GM19035 (cell line): ENCODE results near the gene DYRK1A.
"Not testable (repeated sequence)": the region's sequence is repeated elsewhere in the genome, so short reads cannot be mapped to it uniquely, and the experiment has no call there.

Experiments used
- ATAC-seq: cut with Tn5 transposase; IDR thresholded peaks from one replicate; pipeline ENCODE4 v1.9.1; 2021; ENCODE audit not compliant: unreplicated experiment

Gene DYRK1A

DNA sequence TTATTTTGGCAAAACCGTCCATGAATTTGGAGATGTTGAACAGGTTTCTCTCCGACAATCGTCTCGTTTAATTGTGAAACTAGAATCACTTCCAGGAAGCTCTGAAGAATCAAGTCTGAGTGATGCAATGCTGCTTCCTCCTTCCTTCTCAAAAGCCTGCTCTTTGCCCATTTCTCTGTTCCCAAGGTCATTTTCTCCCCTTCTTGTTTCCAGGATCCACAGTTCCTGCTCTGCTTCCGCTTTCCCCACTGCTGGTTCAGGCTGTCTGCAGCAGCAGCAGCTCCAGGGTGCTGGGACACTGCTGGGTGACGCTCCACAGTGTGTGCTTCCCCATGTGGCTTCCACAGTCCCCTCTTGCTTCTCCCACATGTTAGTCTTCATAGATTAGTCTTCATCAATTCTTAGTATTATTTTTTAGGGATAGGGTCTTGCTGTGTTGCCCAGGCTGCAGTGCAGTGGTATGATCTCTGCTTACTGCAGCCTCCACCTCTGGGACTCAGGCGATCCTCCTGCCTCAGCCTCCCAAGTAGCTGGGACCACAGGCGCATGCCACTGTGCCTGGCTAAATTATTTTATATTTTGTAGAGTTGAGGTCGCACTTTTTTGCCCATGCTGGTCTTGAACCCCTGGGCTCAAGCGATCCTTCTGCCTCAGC lies 156.2 kb downstream of the DYRK1A start:
- ATAC-seq: no peak

DNA sequence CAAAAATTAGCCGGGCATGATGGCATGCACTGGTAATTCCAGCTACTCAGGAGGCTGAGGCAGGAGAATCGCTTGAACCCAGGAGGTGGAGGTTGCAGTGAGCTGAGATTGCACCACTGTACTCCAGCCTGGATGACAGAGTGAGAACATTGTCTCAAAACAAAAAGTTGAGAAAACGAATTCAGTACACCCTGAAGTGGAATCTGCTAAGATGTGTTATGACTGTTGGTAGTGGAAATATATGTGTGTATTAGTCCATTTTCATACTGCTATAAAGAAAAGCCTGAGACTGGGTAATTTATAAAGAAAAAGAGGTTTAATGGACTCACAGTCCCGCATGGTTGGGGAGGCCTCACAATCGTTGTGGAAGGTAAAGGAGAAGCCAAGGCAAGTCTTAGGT lies 158.4 kb downstream of the DYRK1A start:
- ATAC-seq: not testable (repeated sequence)

DNA sequence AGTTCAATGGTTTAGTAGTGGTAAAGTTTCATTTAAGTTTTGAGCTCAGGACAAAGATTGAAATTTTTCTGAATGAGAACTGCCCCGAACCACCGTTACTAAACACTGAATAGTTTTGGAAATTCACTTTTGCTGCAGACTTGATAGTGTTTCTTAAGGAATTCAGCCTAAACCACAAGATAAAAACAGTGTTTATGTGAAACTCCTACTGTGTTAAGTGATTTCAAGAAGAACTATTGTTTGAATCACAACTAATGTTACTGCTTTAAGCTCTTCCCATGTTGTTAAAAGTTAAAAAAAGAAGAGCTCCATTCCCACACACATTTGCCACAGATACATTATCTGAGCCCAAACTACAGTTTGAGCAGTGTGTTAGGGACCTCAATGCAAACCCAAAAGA lies 159.2 kb downstream of the DYRK1A start:
- no peak for ATAC-seq

DNA sequence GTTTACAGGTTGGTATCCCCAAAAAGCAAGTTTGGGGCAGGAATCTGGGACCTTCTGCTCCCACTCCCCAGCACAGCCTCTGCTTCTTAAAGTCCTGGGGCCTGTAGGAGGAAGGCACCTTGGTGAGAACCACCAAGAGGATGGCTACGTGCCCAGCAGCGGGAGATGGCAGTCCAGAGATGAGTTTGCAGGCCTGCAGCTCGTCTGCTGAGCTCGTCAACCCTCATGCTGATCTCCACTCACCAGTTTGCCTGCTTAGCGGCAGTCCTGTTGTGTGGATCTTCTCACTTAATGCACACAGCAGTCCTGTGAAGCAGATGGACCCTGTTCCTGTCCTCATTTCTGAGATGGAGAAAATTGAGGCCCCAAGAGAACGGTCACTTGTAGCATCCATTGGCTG lies 160.5 kb downstream of the DYRK1A start:
- no peak for ATAC-seq

DNA sequence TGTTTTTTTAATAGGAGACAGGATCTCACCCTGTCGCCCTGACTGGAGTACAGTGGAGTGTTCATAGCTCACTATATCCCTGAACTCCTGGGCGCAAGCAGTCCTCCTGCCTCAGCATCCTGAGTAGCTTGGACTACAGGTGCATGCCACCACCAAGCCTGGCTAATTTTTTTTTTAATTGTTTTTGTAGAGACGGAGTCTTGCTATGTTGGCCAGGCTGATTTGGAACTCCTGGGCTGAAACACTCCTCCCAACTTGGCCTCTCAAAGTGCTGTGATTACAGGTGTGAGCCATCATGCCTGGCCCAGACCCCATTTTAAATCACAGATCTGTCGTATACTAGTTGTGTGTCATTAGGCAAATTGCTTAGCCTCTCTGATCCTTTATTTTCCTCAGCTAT lies 161.1 kb downstream of the DYRK1A start:
- ATAC-seq: no peak

DNA sequence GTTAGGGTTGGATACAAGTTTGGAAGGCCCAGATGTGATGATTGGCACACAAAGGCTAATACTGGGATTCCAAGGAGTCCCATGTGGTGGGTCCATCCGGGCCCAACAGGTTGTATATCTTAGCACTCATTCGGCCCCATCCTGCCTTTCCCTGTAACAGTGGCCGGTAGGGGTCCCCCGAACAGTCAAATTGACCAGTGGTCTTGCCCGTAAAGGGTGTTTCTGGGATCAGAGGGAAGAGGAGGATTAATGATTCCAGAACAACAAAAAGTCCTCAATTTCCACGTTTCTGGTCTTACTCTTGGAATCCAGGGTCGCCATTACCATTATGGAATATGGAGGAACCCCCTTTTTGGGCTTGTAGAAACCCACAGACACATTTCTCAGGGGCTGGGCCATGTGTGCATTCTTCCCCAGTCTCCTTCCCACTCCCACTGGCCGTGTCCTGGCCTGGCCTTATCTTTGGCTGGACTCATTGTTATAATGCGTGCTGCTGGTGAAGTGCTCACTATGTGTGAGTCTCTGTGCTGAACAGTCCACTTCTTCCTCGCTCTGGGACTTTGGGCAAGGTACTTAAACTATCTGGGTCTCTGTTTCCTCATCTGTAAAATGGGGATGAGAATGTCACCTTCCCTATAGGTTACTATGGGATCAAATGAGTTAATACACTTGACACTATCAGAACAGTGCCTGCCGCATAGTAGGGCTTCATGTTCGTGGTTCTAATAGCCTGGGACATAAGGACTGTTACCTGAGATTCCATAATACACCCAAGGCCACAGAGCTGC lies 161.8 kb downstream of the DYRK1A start:
- ATAC-seq: no peak

DNA sequence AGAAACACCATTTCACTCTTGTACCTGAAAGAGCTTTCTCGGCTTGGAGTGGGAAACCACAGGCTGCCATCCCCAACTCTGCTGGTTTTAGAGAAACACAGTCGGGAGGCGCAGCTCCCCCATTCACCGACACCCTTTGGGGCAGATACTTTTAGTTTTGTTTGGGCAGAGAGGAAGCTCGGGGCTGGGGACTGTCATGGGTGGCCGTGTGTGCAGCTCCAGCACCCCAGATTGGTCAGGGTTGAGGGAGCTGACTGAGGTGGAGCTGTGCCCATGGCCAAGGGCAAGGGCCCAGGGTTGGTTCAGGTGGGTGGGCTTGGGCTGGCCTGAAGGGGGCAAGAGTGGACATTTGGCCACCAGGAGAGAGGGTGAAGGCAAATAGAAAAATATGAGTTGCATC lies 163.1 kb downstream of the DYRK1A start:
- ATAC-seq: no peak

DNA sequence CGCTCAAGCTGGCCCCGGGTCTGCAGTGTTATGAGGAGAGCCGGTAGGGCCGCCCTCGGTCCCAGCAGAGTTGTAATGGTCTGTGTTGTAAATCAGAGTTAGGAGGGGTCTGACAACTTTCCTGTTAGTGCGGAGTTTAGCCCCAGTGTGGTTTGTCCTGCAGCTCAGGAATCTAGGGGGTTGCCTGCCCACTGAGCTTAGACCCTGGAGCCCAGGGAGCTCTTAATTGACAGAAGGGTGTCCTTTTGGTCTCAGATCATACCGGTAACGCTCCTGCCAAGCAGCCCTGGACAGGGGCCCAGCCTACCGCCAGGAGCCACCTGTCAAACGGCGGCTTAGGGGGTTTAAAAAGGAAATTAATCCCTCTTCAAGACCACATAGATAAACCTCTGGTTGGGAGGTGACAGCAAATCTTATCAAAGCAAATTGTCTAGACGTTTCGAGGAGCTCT lies 164.4 kb downstream of the DYRK1A start:
- no peak for ATAC-seq

DNA sequence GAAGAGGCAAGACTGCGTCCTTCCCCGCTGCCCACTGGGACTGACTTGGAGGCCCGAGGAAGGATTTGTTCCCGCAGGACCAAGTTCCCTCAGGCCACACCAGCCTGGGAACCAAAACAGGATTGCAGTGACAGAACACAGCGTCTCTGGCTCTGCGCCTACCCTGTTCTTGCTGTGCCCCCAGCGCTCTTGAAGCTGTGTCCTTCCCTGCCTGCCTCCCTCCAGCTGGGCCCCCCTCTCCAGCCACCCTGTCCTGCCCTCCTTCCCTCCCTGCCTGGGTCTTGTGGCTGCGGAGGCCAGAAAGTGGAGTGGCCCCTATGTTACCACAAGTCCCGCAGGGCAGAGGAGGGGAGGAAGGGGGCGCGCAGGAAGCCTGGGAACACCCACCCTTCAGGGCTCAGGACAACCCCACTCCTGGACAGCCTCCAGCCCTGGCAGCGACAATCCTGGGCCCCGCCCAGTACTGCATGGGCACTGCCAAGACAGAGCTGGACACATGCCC lies 164.9 kb downstream of the DYRK1A start:
- ATAC-seq: no peak

DNA sequence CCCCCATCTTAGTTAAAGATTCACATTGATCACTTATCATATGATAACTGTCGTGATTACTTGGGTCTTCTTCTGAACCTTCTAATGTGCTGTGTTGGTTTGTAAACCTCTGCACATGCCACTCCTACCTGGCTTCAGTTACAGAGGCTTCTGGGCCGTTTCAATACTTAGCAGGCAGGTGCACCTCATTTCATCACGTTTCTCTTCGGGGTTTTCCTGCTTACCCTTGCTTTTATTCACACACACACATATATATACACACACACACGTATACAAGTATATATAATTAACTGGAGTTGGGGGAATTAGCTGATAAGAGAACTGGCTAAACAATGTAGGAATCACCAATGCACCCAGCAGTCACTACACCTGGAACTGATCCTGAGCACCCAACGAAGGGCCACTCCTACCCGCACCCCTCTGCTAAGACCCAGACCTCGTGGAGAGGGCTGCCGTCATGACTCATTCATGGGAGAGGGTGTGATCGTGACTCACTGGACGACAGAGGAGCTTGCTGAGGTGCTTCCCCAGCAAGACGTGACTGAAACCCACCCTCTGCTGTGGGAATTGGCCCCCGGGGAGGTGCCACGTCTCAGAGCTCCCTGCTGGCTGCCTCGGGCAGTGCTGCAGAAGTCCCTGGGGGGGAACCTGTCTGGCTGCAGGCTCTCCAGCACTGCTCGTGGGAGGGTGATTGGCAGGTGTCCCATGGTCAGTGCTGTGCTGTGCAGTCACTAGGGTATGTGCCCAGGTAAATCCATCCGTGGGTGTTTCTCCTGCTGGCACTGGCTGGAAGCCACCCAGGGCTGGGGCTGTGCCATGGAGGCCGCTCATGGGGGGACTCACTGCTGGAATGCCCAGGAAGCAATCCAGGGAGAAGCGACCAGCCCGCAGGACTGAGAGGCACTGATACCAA lies 166.6 kb downstream of the DYRK1A start:
- peak; percentile 69 for ATAC-seq

DNA sequence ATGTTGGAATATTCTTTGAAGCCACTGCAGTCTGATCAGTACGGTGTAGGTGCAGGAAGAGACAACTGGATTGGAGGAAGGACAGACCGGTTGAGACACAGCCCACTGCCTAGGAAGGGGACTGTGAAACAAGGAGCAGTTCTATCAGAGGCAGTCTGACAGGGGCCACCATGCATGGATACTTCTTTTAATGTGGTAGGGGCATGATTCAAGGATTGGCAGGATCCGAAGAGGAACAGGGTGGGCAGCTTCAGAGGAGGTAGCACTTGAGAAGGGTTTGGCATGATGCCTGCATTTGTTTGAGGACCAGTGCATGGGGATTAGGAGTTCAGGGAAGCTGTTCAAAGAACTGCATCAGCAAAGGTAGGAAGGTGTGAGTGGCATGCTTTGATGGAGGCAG lies 167.9 kb downstream of the DYRK1A start:
- ATAC-seq: no peak

DNA sequence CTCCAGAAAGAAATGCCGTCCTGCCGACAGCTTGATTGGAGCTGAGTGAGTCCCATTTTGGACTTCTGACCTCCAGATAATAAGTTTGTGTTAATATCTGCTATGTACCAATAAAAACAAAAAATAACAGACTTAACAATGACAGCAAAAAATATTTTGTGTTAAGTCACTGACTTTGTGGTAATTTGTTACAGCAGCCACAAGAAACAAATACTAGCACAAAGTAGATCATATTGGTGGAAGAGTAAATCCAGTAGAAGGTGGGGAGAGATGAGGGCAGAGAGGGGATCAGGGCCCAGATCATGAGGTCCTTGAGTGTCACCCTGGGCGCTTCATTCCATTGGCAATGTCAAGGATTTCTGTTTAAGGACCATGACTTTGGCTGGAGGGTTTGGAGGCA lies 168.6 kb downstream of the DYRK1A start:
- ATAC-seq: no peak

DNA sequence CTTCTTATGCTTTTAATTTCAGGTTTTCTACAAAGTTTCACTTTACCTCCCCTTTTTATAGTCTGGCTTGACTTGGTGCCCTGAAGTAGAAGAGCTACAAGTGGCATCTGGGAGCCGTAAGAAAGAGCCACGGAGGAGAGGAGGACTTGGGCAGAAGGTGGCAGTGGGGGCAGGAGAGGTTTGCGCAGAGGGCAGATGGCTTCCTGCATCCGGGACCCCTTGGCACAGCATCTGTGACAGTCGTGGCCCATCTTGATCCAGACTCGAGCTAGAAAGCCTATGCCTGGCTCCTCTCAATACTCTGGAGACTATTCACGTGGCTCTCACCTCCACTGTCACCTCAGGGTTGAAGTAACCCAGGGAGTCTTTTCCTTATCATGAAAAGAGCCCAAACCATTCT lies 169.1 kb downstream of the DYRK1A start:
- no peak for ATAC-seq

DNA sequence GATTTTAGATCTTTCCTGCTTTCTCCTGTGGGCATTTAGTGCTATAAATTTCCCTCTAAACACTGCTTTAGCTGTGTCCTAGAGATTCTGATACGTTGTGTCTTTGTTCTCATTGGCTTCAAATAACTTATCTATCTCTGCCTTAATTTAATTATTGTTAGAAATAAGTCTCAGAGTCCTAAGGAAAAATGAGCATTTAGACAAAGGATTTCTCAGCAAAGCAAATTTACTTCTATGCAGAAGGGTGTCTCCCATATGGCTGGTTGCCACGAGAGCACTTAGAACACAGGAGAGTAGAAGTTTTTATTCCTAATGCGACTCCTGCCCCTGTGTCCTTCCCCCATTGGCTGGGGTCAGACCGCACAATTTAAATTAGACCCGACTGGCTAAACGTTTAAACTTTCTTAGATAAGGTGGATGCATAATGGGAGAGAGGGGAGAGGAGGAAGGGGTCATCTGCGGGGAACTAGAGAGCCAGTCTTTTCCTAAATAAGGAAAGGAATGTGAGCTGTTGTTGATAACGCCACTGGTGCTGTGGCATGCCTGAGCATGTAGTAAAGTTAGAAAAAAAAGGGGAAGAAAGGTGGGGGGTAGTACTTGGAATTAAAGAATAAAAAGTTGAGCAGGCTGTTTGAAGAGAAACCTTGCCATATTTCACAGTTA lies 170.2 kb downstream of the DYRK1A start:
- ATAC-seq: no peak

DNA sequence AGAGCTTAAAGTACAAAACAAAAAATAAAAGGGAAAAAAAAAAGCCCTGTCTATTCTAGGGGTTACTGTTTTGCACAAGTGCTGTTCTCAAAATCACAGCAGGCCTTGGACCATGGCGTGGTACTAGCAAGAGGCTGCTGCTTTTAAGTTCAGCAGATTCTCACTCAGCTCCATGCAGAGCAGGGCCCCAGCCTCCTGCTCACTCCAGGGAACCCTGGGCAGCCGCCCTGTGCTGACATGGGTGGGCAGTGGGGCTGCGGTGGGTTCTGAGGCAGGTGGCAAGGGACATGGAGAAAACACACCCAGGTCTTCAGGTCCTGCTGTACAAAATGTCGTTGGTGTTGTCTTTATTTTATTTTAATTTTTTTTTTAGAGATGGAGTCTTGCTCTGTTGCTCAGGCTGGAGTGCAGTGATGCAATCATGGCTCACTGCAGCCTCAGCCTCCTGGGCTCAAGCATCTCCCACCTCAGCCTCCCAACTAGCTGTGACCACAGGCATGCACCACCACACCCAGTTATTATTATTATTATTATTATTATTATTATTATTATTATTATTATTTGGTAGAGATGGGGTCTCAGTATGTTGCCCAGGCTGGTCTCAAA lies 170.9 kb downstream of the DYRK1A start:
- no peak for ATAC-seq

DNA sequence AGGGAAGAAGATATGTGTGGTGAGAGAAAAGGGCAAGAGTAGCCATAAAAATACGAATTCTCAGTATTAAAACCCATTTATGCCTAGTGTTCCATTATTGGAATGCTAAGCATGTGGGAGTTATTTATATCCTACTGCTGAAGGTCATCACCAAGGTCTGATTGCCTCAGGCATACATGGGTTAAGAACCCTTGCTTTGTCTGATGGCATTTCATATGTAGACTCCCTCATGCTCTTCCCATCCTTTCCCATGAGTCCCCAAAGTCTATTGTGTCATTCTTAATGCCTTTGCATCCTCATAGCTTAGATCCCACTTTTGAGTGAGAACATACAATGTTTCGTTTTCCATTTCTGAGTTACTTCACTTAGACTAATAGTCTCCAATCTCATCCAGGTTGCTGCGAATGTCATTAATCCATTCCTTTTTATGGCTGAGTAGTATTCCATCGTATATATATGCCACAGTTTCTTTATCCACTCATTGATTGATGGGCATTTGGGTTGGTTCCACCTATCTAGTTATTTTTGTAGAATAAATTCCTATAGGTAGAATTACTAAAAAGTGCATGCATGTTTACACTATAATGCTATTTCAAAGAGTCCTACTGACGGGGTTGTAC lies 172.5 kb downstream of the DYRK1A start:
- ATAC-seq: no peak

DNA sequence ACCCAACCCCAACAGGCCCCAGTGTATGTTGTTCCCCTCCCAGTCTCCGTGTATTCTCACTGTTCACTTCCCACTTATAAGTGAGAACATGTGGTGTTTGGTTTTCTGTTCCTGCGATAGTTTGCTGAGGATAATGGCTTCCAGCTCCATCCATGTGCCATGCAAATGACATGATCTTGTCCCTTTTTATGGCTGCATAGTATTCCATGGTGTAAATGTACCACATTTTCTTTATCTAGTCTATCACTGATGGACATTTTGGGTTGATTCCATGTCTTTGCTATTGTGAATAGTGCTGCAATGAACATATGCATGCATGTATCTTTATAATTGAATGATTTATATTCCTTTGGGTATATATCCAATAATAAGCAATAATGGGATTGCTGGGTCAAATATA lies 174.6 kb downstream of the DYRK1A start:
- ATAC-seq: not testable (repeated sequence)

DNA sequence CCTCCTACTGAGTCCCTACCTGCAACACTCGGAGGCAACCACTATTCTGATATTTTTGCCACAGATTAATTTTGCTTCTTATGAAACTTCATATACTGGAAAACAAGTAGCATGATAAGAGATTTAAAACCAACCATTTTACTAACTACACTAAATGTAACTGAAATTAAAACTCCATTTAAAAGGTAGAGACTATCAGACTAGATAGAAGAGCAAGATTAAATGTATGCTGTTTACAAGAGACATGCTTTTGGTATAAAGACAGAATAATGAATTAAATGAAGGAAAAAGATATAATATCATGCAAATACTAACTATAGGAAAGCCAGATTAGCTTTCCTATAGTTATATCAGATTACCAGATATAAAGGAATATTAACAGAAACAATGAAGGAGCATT lies 175.9 kb downstream of the DYRK1A start:
- ATAC-seq: no peak

DNA sequence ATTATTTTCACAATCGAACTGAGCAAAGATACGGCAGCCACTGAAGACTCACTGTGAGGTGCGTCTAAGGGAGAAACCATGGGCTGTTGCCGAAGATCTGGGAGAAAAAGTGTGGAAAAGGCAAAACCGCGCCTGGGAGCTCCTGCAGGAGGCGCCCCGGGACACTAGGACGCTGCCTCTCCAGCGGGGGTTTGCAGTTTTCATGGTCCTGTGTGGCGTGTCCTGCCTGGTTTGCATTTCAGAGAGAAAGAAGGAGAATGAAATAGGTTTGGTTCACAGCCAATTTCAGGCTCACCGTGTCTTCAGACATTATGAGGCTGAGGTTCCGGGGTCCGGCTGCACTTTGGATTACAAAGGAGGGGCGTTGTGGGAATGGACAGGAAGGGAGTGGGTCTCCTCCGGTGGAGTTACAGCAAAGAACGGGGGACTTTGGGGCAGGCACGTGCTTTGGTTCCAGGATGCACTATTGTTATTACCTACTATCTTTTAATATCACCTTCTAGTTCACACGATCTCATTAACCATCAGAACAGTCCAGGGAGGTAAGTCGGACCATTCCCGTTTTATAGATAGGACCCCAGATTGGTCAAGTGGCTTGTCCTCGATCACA lies 179.8 kb downstream of the DYRK1A start:
- ATAC-seq: no peak
